Measurements from ENCODE around the gene MAGI2.

MAGI2 gene

DNA sequence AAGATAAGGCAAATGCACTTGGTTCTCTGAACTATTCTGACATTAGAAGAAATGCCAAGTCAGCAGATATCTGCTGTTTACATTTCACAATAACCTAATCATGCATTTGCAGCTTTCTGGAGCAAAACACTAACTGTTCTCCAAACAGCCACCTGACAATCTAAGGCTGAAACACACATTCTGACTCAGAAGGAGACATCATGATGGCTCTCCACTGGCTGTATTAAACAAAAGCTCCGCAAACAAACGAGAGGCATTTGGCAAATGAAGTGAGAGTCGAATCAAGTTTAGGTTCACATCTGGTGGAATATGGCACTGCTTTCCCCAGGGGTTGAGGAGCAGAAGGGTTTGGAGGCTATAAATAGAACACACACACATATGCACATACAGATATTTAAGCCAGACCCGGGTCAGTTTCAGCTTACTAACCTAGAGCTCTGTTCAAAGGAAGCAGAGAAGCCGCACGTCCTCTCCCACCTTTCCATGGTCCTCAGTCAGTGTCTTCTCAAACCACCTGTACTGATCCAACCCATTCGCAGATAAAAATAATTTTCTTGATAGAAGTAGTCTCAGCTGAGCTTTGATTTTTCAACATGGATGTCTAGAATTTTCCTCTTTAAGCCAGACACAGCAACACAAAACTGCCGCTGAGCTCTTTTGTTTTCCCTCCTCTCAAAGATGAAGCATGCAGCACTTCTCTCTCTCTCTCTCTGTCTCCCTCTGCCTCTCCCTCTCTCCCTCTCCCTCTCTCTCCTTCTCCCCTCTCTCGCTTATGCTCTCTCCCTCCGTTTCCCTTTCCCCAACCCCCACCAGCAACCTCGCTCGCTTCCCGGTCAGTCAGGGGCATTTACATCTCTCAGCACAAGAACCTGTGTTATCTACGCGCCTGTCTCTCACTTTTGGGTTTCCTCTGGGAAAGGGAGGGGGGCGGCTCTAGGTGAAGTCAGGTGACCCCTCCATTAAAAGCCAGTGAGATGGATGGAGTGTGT is 682.8 kb downstream of the MAGI2 start:
- DNase-seq (ENCODE audit: low read depth, low spot score) = no peak

DNA sequence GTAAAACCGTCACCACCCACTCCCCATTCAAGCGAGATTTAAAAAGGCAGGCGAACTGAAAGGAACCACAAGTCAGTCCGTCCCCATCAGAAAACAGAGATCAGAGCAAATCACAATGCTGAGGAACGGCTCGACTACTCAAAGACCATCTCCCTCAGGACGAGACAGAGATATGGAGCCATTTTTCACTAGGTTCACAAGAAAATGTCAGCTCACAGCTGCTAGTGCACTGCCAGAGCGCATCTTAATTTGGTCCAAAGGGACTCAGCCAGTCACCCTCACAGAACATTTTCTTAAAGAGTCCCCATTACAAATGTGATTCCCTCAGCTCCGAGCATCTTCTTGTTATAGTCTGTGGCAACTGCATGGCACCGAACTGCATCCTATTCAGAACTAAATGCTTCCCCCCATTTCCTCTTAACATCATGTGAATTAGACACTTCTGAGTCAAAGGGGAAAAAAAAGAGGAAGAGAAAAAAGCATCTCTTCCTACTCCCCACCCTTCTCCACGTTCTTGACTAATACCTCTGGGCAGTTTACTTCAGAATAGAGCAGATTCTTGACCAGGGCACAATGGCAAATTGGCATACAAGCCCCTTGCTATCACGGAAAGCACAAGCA is 683.9 kb downstream of the MAGI2 start:
- DNase-seq (ENCODE audit: low read depth, low spot score) = no peak
- no peak overlapping the region for H3K27ac ChIP-seq

More for the DNA sequence above, 682.8 kb downstream of the MAGI2 start:
- H3K27ac ChIP-seq = no peak overlapping the region

DNA sequence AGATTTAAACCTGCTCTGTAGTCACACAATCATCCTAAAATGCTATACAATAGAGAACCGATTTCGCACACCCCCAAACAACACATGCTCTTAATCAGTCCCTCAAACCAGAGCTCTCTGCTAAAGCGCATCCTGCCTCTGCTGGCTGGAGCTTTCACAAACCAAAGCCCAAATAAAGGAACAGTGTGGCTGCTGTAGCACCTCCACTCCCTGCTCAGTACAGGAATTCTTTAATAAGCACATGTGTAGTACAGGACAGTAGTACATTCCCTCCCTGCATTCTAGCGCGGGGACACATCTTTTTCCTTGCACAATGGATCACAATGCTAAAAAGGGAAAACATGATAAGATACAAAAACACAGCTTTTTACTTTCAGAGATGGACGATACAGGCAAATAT is 684.6 kb downstream of the MAGI2 start:
- no peak overlapping the region for H3K27ac ChIP-seq
- no peak for DNase-seq (ENCODE audit: low read depth, low spot score)

DNA sequence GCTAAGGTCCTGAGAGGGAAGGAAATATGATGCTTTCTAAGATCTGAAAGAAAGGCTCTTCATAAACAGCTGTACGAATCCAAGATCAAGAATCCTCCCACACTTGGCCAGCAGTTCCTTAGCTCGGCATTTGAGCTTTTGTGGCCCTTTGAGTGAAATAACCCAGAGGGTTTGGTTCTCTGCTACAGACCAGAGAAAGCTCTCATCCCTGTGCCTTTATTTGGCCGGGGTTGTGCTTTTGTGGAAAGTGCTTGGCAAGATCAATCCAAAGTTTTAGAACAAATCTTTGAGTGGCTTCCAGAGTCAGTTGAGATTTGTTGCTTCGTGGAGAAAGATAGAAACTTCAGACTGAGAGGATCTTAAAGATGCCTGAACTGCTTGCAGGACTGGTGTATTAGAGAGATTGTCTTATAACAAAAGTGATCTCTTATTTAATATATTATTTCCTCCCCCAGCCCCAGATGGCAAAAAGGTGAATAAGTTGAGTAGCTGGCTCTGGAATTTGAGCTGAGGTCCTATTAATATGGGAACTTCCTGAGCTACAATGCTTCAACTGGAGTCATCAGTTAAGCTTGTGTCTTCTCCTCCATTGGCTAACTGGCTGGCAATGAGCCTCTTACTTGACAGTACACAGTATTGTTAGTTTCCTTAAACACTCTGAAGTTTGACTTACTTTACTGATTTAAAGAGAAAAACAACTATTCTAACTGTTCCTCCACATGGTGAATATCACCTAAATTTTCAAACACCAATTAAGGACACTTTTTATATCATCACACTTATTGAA is 687.3 kb downstream of the MAGI2 start:
- H3K27ac ChIP-seq = no peak overlapping the region
- no peak for DNase-seq (ENCODE audit: low read depth, low spot score)

DNA sequence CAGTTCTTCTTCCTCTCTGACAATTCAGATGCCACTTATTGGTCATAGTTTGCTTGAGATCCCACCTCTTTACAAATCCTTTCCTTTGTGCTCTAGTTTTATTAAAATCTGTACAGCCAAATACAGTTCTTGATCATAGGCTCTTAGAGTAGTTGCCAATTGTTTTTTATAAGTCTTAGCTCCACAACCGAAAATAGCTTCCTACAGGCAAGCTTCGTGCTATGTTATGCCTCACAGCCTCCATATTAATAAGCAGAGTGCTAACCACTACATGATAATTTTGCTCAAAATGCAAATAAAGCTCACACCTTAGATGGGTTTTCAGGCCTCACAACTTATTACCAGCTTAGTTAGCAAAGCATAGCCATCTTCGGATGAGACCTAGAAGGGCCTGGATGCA is 688.9 kb downstream of the MAGI2 start:
- DNase-seq (ENCODE audit: low read depth, low spot score) = no peak
- H3K27ac ChIP-seq = no peak overlapping the region

DNA sequence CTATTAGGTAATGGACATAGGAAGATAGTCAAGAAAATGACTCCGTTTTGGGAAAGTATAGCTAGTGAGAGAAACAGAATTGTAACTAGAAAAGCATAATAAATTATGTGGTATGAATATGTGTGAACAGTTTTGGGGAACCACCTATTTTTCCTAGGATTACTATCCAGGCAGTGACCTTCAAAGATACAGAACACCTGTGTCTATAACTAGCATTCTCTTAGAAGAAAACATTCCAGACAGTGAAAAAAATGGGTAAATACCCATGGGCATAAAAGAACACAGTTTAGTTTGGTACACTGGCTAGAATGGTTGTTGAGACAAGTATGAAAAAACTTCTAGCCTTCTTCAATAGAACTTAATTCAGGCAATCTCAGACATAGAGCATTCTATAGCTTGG is 690.8 kb downstream of the MAGI2 start:
- no peak for DNase-seq (ENCODE audit: low read depth, low spot score)
- no peak overlapping the region for H3K27ac ChIP-seq

DNA sequence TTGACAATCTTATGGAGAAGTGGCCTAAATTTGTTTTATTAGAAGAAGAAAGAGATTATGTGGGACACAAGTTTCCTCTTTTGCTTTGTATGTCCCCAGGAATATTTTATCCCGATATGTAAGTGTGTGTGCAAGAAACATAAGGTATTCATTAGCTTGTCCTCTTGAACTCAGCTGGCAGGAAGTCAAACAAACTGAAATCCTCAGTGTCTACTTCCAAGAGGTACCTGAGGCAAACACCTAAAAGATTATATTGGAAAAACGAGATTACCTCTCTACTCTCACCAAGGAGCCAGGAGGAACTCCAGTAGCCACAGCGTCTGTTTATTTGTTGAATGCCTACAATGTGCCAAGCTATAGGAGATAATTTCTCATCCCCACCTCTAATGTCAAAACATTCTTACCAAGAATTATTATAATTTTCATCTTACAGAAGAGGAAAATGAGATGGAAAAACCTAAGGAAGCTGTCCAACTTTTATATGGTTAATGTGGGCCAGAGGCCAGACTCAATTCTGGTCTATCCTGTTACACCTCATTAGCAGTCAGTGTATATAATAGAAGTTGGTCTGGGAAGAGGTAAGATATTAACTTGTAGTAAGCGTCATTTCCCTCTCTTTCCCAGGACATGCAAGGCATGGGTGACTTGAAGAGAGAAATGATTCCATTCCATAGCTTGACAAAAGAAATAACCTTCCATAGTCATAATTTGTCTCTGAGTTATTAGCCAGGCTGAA is 692.7 kb downstream of the MAGI2 start:
- no peak for DNase-seq (ENCODE audit: low read depth, low spot score)
- H3K27ac ChIP-seq = no peak overlapping the region

DNA sequence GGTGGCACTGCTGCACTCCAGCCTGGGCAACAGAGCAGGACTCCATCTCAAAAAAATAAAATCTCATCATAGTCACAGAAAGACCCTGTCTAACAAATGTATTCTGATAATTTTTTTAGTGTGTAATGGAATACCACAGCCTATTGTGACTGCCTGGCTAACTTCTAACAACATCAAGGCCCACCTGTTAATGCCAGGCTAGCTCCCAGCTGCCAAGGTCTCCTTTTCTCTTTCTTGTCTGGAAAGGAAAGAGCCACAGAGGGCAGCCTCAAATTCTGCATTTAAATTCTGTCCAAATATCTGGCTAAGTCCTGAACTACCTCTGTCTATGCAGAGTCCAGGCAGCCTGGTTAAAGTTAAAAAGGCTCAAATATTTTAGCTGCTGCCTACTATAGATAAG is 700.9 kb downstream of the MAGI2 start:
- no peak for DNase-seq (ENCODE audit: low read depth, low spot score)

DNA sequence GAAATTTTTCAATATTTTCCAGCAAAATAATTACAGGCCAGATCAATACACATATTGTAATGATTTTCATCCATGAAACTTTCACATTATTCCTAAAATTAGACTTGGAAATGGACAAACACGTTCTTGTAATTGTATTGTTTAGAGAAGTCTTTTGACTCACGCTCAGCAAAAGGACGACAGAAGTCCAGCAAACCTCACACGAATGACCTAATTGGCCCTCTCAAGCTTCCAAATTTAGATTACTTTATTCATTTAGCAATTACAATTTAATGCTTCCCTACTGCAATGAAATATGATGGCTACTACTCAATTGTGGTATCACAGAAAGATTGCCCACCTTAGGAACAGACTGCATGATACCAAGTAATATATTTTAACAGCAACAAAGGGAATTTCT is 702.2 kb downstream of the MAGI2 start:
- DNase-seq (ENCODE audit: low read depth, low spot score) = no peak
- no peak overlapping the region for H3K27ac ChIP-seq

More for the DNA sequence above, 700.9 kb downstream of the MAGI2 start:
- H3K27ac ChIP-seq = no peak overlapping the region

DNA sequence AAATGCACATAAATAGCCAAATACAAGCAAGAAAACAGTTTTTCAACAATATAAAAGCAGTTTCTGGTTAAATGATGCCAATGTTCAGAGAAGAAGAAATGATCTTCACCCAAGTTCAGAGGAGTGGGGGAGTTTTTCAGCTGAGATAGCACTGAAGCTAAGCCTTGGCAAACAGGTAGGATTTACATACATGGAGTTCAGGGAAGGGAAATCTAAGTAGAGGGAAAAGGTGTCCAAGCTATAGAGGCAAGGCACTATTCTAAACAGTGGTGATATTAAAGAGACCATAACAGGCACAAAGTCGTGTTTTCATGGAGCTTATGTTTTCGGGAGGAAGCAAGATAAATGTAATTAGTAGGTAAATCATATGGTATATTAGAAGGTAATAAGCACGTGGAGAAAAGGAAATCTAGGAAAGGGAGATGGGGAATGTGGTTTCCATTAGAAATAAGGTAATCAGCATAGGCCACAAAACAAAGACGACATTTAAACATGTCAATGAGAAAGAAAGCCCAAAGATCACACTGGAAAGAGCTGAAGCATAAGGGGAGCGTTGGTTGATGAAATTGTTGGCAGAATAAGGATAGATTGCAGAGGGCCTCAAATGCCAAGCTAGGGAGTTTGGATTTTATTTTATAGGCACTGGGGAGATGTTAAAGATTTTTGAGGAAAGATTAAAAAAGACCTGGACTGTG is 704.3 kb downstream of the MAGI2 start:
- no peak overlapping the region for H3K27ac ChIP-seq
- DNase-seq (ENCODE audit: low read depth, low spot score) = no peak

DNA sequence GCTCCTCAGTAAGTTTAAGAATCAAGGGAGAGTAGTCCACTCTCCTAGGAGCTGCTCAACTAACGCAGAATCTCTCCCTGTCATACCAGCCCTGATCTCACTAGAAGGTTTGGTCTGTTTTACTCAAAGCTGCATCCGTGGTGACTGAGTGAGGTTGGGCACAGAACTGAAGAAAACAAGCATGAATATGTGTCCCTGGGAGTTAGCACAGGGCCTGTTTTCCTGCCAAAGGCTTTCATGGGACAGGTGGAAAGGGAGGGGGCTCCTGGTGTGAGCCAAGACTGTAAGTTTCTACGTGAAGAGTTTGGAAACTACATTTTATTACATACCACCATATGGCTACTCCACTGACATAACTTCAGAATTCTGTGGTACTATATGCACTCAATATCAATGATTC is 705.9 kb downstream of the MAGI2 start:
- DNase-seq (ENCODE audit: low read depth, low spot score) = no peak
- H3K27ac ChIP-seq = no peak overlapping the region

DNA sequence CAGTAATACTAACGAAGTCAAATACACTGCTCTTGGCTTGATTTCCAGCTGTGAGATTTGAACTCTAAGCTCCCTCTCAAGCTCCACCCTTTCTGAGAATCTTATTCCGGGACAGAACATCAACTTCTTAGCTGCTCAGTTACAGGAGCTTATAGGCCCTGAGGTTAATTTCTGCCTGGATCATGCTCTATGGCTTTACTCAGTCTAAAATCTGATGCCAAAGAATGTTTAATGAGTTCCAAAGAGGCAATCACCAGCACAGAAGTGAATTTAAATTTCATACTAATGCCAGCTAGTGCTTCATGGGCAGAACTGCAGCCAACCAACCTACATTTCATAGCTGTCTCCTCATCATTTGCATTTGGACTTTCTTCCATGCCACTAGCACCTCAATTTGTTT is 707.2 kb downstream of the MAGI2 start:
- DNase-seq (ENCODE audit: low read depth, low spot score) = no peak
- H3K27ac ChIP-seq = no peak overlapping the region

DNA sequence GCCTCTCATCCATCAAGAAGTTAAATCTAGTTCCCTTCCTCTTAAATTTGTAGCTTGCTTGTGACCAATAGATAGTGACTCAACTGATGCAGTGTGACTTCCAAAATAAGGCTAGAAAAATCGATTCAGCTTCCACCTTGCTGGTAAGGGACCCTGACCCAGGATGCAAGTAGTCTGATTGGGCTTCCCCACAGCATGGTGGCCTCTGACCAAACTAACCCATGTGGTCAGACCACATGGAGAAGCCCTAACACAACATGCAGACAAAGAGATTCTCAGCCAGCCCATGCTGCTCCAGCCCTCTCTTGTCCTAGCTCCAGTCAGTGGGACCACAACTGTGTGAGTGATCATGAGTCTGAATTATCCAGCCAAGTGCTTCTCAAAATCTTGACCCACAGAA is 710.8 kb downstream of the MAGI2 start:
- no peak for DNase-seq (ENCODE audit: low read depth, low spot score)

DNA sequence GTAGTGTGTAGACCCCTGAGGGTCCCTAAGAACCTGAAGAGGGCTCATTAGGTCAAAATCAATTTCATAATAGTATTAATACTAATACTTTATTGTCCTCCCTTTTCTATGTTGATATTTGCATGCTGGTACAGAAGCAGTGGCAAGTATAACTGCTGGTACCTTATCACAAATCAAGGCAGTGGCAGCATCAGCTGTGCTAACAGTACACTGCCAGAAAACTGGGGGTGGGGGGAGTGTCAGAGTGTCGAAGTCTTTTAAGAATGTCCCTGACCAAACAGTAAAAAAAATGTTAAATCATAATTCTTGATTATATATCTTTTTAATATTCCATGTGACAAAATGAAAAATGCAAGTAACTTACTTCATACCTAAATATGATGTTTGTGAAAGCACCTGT is 716.9 kb downstream of the MAGI2 start:
- H3K27ac ChIP-seq = no peak overlapping the region
- no peak for DNase-seq (ENCODE audit: low read depth, low spot score)

More for the DNA sequence above, 710.8 kb downstream of the MAGI2 start:
- no peak overlapping the region for H3K27ac ChIP-seq

DNA sequence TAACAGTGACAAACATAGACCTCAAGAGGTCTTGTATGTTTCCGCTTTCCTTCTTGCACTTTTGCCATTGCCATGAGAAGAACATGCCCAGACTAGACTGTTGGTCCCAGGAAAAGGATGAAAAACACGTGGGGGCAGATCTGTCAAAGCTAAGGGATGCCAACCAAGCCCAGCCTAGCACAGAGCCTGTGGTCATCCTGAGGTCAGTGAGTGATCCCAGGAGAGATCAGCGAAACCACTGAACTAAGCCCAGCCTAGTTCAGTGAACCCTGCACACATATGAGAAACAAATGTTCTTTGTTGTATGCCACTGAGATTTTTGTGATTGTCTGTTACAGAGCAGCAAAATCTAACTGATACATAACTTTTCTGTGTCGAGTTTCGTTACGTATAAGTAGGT is 718.8 kb downstream of the MAGI2 start:
- H3K27ac ChIP-seq = no peak overlapping the region
- no peak for DNase-seq (ENCODE audit: low read depth, low spot score)

DNA sequence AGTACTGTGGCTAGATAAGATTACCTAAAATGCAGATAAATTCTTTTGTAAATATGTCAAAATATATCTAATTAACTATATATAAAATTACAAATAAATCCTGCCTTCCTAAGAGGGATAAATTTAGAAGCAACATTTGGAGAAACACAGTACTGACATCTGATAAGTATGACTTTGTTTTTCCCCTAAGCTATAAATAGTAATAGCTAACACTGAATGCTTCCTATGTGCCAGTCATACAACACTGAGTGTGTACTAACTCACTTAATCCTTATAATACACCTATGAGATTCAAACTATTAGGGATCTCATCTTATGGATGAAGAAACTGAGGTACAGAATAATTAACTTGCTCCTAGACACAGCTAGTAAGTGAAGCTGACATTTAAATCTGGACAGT is 733.4 kb downstream of the MAGI2 start:
- H3K27ac ChIP-seq = no peak overlapping the region
- no peak for DNase-seq (ENCODE audit: low read depth, low spot score)

DNA sequence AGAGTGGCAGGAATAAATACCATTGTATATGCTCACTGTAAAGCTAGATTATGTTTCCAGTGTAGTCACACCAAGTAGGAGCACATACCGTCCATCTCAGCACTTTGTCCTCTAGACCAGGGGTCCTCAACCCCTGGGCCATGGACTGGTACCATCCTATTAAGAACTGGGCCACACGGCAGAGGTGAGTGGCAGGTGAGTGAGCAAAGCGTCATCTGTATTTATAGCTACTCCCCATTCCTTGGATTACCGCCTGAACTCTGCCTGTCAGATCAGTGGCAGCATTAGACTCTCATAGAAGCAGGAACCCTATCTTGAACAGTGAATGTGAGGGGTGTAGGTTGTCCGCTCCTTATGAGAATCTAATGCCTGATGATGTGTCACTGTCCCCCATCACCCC is 735.3 kb downstream of the MAGI2 start:
- no peak overlapping the region for H3K27ac ChIP-seq
- DNase-seq (ENCODE audit: low read depth, low spot score) = no peak

DNA sequence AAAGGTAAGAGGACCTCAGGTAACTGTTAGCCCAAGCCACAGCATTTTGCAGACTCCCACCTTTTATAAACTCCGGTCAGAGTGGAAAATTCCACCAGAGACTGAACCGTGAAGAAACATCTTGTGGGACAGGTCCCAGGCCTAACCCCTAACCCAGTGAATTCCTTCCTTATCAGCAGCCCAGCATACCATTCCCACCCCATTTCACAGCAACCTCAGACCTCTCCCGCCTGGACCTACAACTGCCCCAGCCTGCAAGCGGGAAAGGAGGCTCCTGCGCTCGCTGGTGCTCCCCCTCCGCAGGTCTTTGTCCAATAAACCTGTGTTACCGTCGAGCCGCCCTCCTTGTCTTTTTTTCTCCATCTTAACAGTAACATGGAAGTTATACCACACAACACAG is 736.6 kb downstream of the MAGI2 start:
- H3K27ac ChIP-seq = no peak overlapping the region
- DNase-seq (ENCODE audit: low read depth, low spot score) = no peak

DNA sequence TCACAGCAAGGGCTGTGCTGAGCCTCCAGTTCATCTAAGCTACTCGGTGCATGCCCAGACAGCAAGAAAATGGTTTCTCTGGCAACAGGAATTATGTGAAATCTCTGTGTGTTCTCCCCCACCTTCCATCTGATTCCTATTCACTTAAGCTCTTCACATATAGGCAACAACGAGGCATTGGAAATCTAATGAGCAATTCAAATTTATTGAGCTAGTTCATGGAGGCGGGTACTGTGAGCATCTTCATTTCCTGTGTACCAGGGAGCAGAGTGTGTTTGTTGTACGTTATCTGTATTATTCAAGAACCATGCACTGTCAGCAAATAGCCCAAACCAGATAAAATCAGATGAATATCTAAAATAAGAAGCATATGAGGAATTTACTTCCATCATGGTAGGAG is 739.1 kb downstream of the MAGI2 start:
- H3K27ac ChIP-seq = no peak overlapping the region
- no peak for DNase-seq (ENCODE audit: low read depth, low spot score)

DNA sequence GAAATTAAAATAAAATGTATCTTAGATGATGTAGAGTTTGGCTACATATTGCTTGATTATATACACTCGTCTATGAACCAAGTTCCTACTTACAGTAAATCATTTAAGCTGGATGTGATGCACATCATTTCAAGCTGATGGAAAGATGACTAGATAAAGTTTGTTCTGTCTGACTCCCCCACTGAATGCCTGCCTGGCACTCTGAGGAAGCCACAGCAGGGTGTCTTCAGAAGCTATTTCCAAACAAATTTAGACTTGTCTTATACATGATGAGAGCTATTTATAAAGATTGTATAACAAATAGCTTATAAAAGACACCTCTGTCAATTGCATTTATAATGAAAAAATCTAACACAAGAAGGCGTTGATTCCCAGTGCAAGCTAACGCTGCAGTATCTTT is 741.4 kb downstream of the MAGI2 start:
- no peak for DNase-seq (ENCODE audit: low read depth, low spot score)
- no peak overlapping the region for H3K27ac ChIP-seq

All from epithelial cell of prostate (primary cell).